Naive thymus-derived CD8-positive, alpha-beta T cell (primary cell): Measurements from ENCODE around the gene KRTAP10-1. TPM values are rescaled to one million over a fixed set of nuclear protein-coding genes. Genes with fewer than 3 reads are reported as not detected.

Source experiments
- ATAC-seq, 2 donors: fragments of 150-1000 bp; cut with Tn5 transposase in 1 of 2; sonication (Bioruptor Pico), chemical (Tn5 transposase) in 1 of 2; 1 replicate in 1 of 2; 2 replicates in 1 of 2; pipeline ENCODE4 v1.10.0; 2021; ENCODE audit warnings: mild to moderate bottlenecking in 2 of 2, moderate library complexity in 2 of 2
- POLR2A ChIA-PET: fragments of 350-600 bp; sonication (Branson Sonifier 250); formaldehyde crosslinking; loops from one replicate; lab custom pipeline; 2021; ENCODE audit warnings: antibody characterized with exemption; lab: Charles Lee
- DNase-seq, 10 donors: peaks; one replicate each; pipeline versions ENCODE4 v3.0.0 to v3.0.0-alpha.2; 2020 to 2022
- H3K27ac Mint-ChIP-seq, 10 donors: one replicate each; pipeline ENCODE4 v1.8.0; 2020 to 2022; ENCODE audit warnings: mild to moderate bottlenecking in 10 of 10, mixed read lengths in 10 of 10, moderate library complexity in 4 of 10, inconsistent platforms in 1 of 10
- H3K27me3 Mint-ChIP-seq, 5 donors: one replicate each; pipeline ENCODE4 v1.8.0; 2021 to 2022; ENCODE audit warnings: mixed read lengths in 5 of 5
- H3K36me3 Mint-ChIP-seq, 3 donors: one replicate each; pipeline ENCODE4 v1.8.0; 2020 to 2022; ENCODE audit warnings: mixed read lengths in 3 of 3, mild to moderate bottlenecking in 2 of 3, inconsistent platforms in 1 of 3
- H3K4me1 Mint-ChIP-seq, 4 donors: one replicate each; pipeline ENCODE4 v1.8.0; 2021 to 2022; ENCODE audit warnings: mixed read lengths in 4 of 4
- H3K4me3 Mint-ChIP-seq, 10 donors: one replicate each; pipeline ENCODE4 v1.8.0; 2020 to 2022; ENCODE audit warnings: mild to moderate bottlenecking in 10 of 10, mixed read lengths in 10 of 10, moderate library complexity in 6 of 10, inconsistent platforms in 1 of 10
- H3K9me3 Mint-ChIP-seq, 9 donors: one replicate each; pipeline ENCODE4 v1.8.0; 2020 to 2022; ENCODE audit warnings: mixed read lengths in 9 of 9, mild to moderate bottlenecking in 3 of 9, inconsistent platforms in 1 of 9, moderate library complexity in 1 of 9
- polyA plus RNA-seq, 3 donors: library from polyadenylated mRNA; unstranded; fragments of 300-500 nt; fragmentation: Illumina TruSeq; gene quantifications; one replicate each; pipeline ENCODE4 v1.2.3, GENCODE V29; 2021
- total RNA-seq, 8 experiments: library from RNA in 2 of 8; stranded (reverse) in 2 of 8; gene quantifications; one replicate each; pipeline ENCODE4 v1.2.3 and lab custom pipeline; 2021 to 2026

KRTAP10-1 gene
- total and polyA plus RNA-seq, 5 experiments from 2014 or later = not detected

- H3K4me3 Mint-ChIP-seq = no peak overlapping the region
- POLR2A ChIA-PET = no interaction called here
- no peaks in the 10 kb centered on the region for H3K9me3 Mint-ChIP-seq
- peaks cover 0 to 8% (median 1%) of the 10 kb centered on the region in 4 donors for H3K4me1 Mint-ChIP-seq
- H3K27me3 Mint-ChIP-seq = peaks cover 0 to 6% (median 0%) of the 10 kb centered on the region in 5 donors
- peak overlapping the region in 1 of 10 donors; percentile 75 for H3K27ac Mint-ChIP-seq
- ATAC-seq (no peak), DNase-seq (peak in 2 of 10 donors; percentile 14 to 54)
- H3K36me3 Mint-ChIP-seq = no peaks in the 10 kb centered on the region
Measured at GRCh38 chr21:44530903-44531605, 8.9 kb downstream of the KRTAP10-1 start.

GRCh38 chr21:44530221-44530902, 9.6 kb downstream of the KRTAP10-1 start:
- Mint-ChIP-seq H3K27ac (peak overlapping the region in 3 of 10 donors; percentile 26 to 56 (median 48)), H3K4me1 (peaks cover 0 to 8% (median 1%) of the 10 kb centered on the region in 4 donors), H3K9me3 (no peaks in the 10 kb centered on the region), H3K4me3 (no peak overlapping the region), H3K27me3 (peaks cover 0 to 6% (median 0%) of the 10 kb centered on the region in 5 donors), H3K36me3 (no peaks in the 10 kb centered on the region)
- ATAC-seq (no peak), DNase-seq (peak in 1 of 10 donors; percentile 12)
- POLR2A ChIA-PET = no interaction called here

- peak in 2 of 10 donors; percentile 13 to 44 for DNase-seq
- Mint-ChIP-seq H3K27ac (peak overlapping the region in 1 of 10 donors; percentile 26), H3K4me3 (no peak overlapping the region), H3K36me3 (no peaks in the 10 kb centered on the region), H3K27me3 (peaks cover 0 to 6% (median 0%) of the 10 kb centered on the region in 5 donors), H3K4me1 (peaks cover 0 to 8% (median 1%) of the 10 kb centered on the region in 4 donors), H3K9me3 (no peaks in the 10 kb centered on the region)
- no peak for ATAC-seq
- POLR2A ChIA-PET = interaction anchor here (0.6 kb wide), 2 partner anchors 99 to 311 kb away, joined by 3 read pairs; no protein-coding TSS in a partner anchor
Measured at GRCh38 chr21:44529503-44530125, 10.4 kb downstream of the KRTAP10-1 start.

- POLR2A ChIA-PET = interaction anchor here (0.6 kb wide), 1 partner anchor 98 kb away, joined by 3 read pairs; no protein-coding TSS in a partner anchor
- Mint-ChIP-seq H3K9me3 (no peaks in the 10 kb centered on the region), H3K27ac (peak overlapping the region in 2 of 10 donors; percentile 32 to 76)
Measured at GRCh38 chr21:44529011-44529421, 11.0 kb downstream of the KRTAP10-1 start.

GRCh38 chr21:44528634-44528995, 11.4 kb downstream of the KRTAP10-1 start:
- POLR2A ChIA-PET = interaction anchor here (0.6 kb wide), 1 partner anchor 98 kb away, joined by 3 read pairs; no protein-coding TSS in a partner anchor
- Mint-ChIP-seq H3K4me1 (peaks cover 0 to 8% (median 1%) of the 10 kb centered on the region in 4 donors), H3K27me3 (peaks cover 0 to 6% (median 0%) of the 10 kb centered on the region in 5 donors), H3K4me3 (no peak overlapping the region), H3K27ac (peak overlapping the region in 1 of 10 donors; percentile 32), H3K36me3 (no peaks in the 10 kb centered on the region), H3K9me3 (no peaks in the 10 kb centered on the region)
- ATAC-seq (no peak), DNase-seq (no peak)

More at GRCh38 chr21:44529011-44529421, 11.0 kb downstream of the KRTAP10-1 start:
- H3K27me3 Mint-ChIP-seq = peaks cover 0 to 6% (median 0%) of the 10 kb centered on the region in 5 donors
- peaks cover 0 to 8% (median 1%) of the 10 kb centered on the region in 4 donors for H3K4me1 Mint-ChIP-seq
- no peak for ATAC-seq
- no peaks in the 10 kb centered on the region for H3K36me3 Mint-ChIP-seq
- no peak overlapping the region for H3K4me3 Mint-ChIP-seq
- peak in 1 of 10 donors; percentile 41 for DNase-seq

- H3K27ac Mint-ChIP-seq = peak overlapping the region in 3 of 10 donors; percentile 10 to 46 (median 43)
- peaks cover 0 to 8% (median 1%) of the 10 kb centered on the region in 4 donors for H3K4me1 Mint-ChIP-seq
- DNase-seq (peak in 1 of 10 donors; percentile 34), ATAC-seq (no peak)
- no peak overlapping the region for H3K4me3 Mint-ChIP-seq
- POLR2A ChIA-PET = no interaction called here
- H3K27me3 Mint-ChIP-seq = peaks cover 0 to 6% (median 0%) of the 10 kb centered on the region in 5 donors
- H3K36me3 Mint-ChIP-seq = no peaks in the 10 kb centered on the region
- H3K9me3 Mint-ChIP-seq = no peaks in the 10 kb centered on the region
Measured at GRCh38 chr21:44527983-44528633, 11.9 kb downstream of the KRTAP10-1 start.

- ATAC-seq = no peak
- no peaks in the 10 kb centered on the region for H3K9me3 Mint-ChIP-seq
- H3K27ac Mint-ChIP-seq = peak overlapping the region in 1 of 10 donors; percentile 46
- DNase-seq = peak in 1 of 10 donors; percentile 42
- H3K4me3 Mint-ChIP-seq = no peak overlapping the region
- H3K36me3 Mint-ChIP-seq = no peaks in the 10 kb centered on the region
- POLR2A ChIA-PET = no interaction called here
- H3K4me1 Mint-ChIP-seq = peaks cover 0 to 8% (median 1%) of the 10 kb centered on the region in 4 donors
- H3K27me3 Mint-ChIP-seq = peaks cover 0 to 6% (median 0%) of the 10 kb centered on the region in 5 donors
Measured at GRCh38 chr21:44527156-44527982, 12.6 kb downstream of the KRTAP10-1 start.

- Mint-ChIP-seq H3K36me3 (no peaks in the 10 kb centered on the region), H3K27ac (no peak overlapping the region), H3K9me3 (no peaks in the 10 kb centered on the region), H3K4me1 (peaks cover 0 to 8% (median 1%) of the 10 kb centered on the region in 4 donors), H3K4me3 (no peak overlapping the region), H3K27me3 (peaks cover 0 to 6% (median 0%) of the 10 kb centered on the region in 5 donors)
- POLR2A ChIA-PET = interaction anchor here (0.7 kb wide), 1 partner anchor 84 kb away, joined by 4 read pairs; no protein-coding TSS in a partner anchor
- DNase-seq = no peak
- no peak for ATAC-seq
Measured at GRCh38 chr21:44526096-44526997, 13.6 kb downstream of the KRTAP10-1 start.

GRCh38 chr21:44525391-44526095, 14.5 kb downstream of the KRTAP10-1 start:
- no peak overlapping the region for H3K27ac Mint-ChIP-seq
- H3K4me3 Mint-ChIP-seq = no peak overlapping the region
- H3K4me1 Mint-ChIP-seq = peaks cover 0 to 8% (median 1%) of the 10 kb centered on the region in 4 donors
- no peak for DNase-seq
- no peaks in the 10 kb centered on the region for H3K9me3 Mint-ChIP-seq
- H3K36me3 Mint-ChIP-seq = no peaks in the 10 kb centered on the region
- ATAC-seq = no peak
- peaks cover 0 to 5% (median 0%) of the 10 kb centered on the region in 5 donors for H3K27me3 Mint-ChIP-seq
- POLR2A ChIA-PET = no interaction called here
